Stimulated activated CD4-positive, alpha-beta T cell treated with anti-CD3 and anti-CD28 coated beads, Interleukin-12 subunit alpha, Interleukin-12 subunit beta, amount 100 ng/mL, for 24 hours (primary cell): ENCODE measurements around the gene CDR2.

Experiments used
- DNase-seq, 2 experiments: peaks; one replicate each; pipeline ENCODE4 v3.0.0-alpha.2; 2020; ENCODE audit warnings: low read depth in 2 of 2

Gene CDR2

DNA sequence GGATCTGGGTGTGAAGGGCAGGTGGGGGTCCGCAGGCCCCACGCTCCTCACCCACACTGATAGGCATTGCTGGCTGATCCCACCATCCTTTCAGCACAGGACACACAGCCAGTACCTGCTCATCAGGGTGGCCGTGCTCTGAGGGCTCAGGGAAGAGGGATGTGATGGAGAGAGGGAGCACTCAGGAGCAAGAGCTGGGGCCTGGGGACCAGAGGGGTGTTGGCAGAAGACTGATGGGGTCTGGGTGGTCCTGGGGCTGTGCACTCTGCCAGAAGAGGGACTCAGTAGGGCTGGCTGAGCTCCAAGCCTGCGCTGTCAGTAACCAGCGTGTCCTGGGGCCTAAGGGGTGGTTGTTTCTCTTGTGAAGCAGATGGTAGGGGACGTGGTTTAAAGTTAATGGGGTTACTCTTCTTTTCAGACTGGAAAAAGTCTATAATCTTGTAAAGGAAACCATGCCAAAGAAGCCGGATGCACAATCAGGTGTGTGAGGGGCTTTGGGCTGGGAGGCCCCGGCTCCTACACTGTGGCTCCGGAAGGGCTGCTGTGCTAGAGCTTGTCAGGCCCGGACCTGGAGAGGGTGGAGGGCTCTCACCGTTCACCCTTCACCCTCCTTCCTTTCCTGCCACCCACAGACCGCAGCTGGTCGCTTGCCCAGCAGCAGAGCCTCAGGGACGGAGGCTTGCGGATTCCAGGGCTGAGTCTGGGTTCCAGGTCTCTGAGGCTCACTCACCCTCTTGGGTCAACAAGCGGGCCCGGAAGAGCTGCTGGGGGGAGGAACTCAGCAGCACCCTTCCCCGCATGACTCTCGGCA is 49.4 kb downstream of the CDR2 start:
- DNase-seq = no peak

DNA sequence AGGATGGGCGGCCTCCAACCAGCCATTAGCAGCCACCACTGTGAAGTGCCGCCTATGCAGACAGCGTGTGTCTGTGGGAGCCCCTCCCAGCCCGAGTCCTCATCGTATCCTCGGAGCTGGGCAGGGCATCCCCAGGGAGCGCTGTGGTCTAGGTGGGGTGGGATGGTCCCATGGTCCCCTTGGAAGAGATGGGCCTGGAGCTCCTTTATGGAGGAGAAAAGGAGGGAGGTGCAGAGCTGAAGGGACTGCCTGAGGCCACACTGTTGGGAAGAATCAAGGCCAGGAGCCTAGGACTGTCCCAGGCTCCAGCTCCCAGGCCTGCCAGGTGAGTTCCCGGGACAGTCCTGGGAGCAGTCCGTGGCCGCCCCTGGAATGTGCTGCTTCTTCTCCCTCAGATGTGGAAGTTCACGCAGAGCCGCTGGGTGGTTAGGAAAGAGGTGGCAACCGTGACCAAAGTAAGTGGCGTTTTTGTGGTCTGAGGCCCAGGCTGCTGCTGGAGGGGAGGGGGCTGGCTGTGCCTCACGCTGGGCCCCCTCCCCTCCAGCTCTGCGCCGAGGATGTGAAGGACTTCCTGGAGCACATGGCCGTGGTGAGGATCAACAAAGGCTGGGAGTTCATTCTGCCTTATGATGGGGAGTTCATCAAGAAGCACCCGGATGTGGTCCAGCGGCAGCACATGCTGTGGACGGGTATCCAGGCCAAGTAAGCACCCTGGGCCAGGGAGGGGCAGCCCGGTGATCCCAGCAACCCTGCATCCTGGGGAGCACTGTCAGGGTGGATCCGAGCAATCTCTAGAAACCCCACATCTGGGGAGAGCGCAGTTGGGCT is 50.2 kb downstream of the CDR2 start:
- no peak for DNase-seq

DNA sequence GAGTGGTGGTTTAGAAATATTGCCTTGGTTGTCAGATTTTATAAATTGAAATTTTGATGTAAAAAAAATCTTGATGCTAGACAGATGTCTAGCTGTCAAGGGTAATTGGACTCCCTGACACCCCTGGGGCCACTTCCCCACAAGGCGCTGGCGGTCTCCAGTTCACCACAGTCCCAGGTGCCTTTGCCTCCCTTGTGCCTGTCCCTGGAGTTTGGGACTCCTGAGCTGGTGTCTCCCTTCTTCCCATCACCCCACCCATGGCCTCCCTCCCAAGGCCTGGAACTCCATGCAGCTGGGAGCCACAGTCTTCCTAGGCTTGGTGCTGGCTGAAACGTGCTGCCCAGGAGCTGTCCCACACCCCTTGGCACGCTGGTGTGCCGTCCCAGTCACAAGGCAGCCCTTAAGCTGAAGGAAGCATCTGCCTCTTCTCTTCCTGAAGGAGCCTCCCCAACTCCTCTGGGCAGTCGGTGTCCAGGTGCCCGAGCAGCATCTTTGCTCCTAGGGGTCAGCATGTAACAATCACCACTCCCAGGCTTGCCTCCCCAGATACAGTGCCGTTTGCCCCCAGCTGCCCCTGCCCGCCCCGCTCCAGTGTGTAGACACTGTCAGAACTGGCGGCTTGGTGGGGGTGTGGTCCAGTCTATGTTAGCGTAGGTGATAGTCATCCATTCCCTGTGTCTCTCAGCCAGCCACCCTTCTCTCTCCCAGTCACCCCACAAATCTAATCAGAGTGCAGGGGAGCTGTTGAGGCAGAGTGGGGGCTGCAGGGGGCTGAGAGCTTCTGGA is 51.1 kb downstream of the CDR2 start:
- no peak for DNase-seq

DNA sequence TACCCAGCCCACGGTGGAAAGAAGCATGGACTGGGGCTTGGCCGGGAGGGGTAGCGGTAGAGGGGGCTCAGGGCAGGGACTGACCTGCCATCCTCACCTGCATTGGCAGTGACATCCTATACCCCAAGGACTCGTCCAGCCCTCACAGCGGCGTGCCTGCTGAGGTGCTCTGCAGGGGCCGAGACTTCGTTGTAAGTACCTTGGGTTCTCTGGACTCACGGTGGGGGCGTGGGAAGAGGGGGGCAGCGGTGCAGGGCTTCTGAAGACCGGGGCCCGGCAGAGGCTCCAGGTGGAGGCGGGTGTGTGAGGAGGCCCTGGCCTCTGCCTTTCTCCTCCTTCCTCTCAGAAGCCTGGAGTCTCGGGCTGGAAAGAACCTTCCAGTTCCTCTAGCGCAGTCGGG is 51.7 kb downstream of the CDR2 start:
- no peak for DNase-seq

DNA sequence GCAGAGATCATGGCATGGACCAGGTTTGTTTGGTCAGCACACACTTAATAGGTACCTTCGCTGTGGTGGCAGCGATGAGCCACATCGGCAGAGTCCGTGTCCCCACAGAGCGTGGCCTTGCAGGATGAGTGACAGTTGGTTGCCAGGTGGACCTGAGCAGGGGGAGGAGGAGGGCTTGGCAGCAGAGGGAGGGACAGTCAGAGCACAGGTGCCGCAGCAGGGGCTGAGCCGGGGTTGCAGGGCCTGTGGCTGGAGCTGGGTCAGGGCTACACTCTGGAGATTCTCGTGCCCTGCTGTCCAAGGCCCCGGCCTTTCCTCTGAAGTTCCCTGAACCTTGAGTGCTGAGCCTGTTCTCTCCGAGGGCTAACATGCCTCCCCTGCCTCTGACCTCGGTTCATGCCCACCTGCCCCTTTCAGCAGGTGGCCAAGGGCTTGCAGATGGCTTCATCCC is 52.4 kb downstream of the CDR2 start:
- no peak for DNase-seq

DNA sequence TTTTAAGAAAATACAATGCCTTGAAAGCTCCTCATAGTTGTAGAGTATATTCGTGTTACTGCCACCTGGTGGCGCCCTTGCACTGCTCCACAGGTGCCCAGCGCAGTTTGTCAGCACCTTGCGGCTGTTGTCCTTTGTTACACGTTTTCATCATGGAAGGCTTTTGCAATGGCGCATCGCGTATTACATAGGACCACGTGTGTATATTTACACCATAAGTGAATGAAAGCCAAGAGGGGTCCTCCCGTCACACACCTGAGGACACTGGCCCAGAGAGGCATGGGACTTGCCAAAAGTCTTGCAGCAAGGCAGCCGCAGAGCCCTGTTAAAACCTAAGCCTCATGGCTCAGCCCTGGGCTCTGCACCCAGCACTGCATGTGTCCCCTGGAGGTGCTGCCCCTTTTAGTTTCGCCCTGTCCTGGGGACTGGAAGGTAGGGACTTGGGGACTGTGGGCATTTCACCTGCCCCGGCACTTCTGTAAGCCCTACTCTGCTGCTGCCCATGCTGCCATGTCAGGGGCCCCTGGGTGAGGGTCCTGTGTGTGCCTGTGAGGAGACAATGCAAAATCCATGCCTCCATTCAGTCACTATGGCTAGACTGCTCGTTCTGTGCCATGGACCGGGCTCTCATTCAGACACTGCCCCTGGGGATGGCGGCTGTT is 52.9 kb downstream of the CDR2 start:
- DNase-seq = peak in 1 of 2 experiments; percentile 50

DNA sequence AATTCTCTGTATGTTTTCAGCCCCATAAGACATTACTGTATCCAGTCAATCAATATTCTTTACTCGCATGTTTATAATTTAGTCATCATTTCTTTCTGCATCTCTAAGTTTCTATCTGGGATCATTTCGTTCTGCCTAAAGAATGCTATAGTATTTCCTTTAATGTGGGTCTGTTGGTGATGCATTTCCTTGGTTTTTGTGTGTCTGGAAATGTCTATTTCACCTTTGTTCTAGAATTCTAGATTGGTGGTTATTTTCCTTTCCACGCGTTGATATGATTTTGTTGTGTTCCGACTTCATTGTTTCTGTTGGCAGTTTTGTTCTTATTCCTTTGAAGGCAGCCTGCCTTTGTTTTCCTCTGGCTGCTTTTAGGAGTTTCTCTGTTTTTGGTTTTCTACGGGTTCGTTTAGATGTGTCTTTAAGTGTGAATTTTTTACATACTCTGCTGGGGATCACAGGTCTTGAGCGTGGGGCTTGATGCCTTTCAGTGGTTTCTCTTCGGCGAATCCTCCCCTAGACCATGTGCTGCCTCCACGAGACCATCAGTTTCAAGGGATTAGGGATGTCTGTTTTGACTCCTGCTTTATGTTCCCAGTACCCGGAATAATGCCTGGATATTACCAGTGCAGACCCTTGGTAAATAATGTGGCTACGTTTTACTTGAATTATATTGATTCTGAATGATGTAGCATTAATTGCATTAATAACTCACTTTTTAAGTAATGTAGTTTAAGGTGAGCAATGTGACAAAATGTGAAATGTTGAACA is 53.7 kb downstream of the CDR2 start:
- no peak for DNase-seq

DNA sequence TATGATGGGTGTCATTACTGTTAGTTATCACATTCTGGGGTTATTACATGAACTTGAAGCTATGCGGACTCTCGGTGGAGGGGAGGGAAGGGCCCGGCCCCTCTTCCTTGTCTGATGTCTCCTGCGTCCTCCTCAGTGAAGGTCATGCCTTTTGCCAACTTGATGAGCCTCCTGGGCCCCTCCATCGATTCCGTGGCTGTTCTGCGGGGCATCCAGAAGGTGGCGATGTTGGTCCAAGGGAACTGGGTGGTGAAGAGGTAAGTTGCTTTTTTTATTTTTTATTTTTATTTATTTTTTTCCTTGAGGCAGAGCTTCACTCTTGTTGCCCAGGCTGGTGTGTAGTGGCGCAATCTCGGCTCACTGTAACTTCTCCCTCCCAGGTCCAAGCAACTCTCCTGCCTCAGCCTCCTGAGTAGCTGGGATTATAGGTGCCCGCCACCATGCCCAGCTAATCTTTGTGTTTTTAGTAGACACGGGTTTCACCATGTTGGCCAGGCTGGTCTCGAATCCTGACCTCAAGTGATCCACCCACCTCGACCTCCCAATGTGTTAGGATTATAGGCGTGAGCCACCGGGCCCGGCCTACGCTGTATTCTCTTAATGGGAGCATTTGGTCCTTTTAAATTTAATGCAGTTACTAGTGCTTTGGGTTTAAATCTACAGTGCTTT is 55.6 kb downstream of the CDR2 start:
- peak in 1 of 2 experiments; percentile 33 for DNase-seq

DNA sequence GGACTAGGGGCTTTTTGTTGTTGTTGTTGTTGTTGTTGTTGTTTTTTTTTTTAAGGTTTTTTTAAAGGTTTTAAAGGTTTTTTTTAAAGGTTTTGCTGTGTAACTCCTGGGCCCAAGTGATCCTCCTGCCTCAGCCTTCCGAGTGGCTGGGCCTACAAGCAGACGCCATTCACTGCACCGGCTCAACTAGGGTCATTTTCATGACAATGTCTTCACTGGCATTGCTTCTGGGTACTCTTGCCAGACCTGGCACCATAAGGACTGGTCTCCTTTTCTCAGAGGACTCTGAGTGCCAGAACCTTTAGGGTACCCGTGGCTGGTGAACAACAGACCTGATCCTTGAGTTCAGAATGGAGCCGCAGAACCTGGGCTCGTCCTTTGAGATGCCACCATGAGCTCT is 56.8 kb downstream of the CDR2 start:
- DNase-seq = no peak

DNA sequence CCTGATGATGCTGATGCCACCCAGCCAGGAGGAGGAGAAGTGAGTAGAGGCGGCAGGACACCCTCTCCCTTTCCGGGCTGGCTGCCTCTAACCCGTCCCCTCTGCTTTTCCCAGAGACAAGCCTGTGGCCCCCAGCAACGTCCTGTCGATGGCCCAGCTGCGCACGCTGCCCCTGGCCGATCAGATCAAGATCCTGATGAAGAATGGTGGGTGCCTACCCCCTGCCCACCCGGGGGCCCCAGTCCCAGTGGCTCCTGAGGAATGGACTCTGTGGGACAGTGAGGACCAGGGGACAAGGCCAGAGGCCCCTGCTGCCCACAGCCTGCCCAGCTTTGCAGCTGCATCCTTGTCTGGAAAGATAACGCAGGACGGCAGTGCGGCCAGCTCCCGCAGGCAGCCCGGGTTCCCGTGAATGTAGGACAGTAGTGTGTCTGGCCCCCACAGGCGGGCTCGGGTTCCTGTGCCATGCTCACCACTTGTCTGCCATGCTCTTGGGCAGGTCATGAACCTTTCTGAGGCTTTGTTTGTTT is 57.4 kb downstream of the CDR2 start:
- no peak for DNase-seq

DNA sequence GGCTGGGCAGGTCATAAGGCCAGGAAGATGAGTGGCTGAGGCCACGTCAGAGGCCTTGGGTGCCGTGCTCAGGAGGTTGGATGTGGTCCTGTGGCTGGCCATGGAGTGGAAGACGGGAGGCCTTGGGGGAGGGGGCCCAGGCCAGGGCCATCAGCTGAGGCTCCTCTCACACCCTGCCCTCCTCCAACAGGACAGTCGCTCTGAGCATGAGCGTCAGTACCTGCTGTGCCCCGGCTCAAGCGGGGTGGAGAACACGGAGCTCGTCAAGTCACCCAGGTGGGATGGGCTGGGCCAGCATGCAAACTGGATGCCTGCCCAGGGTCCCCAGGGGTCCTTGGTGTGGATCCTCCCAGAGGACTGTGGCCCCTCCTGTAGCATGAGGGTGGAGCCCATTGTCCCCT is 58.0 kb downstream of the CDR2 start:
- DNase-seq = no peak

DNA sequence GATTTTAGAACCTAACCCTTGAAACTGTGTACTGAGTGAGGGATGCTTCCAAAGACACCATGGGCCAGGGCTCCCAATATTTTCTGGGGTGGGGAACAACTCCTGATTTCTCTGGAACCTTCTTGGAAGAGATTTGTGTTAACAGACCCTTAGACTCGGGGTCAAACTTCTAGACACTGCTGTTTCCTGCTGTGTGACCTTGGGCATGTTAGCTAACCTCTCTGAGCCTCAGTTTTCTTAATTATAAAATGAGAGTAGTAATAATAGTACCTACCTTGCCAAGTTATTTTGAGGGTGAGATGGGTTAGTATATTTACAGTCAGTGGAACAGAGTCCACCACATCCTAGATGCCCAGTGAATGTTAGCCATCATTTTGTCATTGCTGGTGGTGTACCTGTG is 58.4 kb downstream of the CDR2 start:
- DNase-seq = no peak

DNA sequence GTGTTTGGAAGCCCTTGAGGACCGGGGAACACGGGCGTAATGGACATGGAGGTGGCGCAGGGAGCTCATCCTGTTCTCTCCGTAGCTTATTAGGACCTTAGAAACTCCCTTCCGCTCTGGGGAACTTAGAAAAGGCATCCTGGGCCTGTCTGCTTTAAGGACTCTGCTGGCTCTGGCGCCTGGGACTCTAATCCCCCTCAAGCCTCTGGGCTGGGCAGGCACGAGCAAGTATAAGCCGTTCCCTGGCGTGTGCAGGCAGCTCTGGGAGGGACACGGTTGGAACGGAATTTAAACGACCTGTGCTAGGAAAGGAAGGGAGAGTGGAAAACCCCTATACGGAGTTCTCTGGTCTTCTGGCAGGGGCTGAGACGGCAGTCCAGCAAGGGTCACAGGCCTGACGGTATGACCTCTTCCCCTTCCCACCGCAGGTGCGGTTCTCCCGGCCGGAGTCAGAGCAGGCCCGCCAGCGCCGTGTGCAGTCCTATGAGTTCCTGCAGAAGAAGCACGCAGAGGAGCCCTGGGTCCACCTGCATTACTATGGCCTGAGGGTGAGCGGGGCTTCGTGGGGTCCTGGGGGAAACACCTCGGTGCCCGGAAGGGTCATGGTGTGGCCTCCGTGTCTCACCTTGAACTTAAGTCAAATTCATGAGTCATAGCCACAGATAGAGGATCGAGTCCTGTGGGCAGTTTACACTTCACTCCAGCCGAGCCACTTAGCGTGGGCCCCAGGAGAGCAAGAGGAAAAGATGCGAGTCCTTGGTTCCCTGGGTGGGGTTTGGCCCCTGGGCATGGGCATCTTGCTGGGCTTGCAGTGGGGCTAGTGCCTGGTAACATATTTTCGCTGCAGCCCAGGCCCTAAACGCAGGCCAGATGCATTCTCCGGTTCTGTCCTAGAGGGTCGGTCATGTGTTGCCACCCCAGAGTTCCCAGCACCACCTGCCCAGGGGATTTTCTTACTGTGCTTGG is 59.5 kb downstream of the CDR2 start:
- DNase-seq = no peak

DNA sequence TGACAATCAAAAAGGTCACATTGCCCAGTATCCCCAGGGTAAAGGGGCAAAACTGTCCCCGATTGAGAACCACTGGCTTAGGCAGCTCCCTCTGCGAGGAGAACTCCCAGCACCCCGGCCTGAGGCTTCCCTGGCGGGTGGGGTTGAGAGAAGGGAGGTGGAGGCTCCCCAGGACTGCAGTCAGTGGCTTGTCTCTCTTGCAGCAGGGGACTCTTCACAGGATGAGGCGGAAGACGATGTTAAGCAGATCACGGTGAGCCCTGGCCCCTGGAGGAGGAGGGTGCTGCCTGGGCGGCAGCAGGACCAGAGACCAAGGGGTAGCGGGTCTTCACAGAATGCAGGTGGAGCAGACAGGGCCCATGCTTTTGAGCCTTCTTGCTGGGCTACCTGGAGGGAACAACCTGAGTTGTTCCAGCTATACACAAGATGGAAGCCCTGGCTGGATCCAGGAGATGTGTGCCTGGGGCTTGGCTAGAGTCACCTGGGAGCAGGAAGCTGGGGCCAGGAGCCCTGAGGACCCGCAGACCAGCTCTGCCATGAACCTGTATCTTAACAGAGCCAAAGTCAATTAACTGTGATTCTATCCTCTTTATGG is 60.4 kb downstream of the CDR2 start:
- DNase-seq = no peak

DNA sequence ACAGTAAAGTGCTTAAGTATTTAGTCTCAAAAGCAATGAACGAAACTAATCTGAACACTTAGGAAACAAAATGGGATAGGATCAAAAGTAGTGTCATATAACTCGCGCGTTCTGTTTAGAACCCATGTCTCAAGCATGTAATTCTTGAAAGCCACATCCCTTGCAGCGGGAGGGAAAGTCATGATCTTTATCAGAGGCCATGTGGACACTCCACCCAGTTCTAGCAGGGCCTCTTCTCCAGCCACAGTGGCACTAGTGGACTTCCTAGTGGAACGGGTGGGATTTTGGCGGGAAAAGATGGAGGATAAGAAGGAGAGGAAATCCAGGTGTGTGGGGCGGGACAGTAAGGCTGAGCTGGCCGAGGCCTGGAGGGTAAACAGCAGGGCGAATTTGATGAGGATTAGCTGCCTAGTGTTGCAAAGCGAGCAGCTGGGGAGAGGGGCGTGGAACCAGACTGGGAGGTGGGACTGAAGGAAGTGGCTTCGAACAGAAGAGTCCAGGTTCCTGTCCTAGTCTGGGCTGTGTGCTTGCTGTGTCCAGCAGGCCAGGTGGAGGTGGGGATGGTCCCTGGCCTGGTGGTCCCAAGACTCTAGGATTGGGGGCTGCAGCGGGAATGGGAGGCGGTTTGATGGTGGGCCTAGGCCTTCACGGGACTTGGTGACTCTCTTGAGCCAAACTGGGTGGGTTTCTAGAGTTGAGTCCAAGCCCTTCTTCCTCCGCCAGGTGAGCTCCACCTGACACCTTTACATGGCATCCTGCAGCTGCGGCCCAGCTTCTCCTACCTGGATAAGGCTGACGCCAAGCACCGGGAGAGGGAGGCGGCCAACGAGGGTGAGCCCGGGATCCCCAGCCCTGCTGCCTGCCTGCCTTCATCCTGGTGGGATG is 61.3 kb downstream of the CDR2 start:
- DNase-seq = no peak

DNA sequence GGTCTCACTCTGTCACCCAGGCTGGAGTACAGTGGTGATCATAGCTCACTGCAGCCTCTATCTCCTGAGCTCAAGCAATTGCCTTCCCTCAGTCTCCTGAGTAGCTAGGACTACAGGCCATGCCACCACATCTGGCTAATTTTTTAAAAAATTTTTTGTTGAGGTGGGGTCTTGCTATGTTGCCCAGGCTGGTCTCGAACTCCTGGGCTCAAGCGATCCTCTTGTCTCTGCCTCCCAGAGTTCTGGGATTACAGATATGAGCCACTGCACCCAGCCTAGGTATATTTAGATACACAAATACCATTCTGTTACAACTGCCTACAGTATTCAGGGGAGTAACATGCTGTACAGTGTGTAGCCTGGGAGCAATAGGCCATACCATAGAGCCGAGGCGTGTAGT is 62.9 kb downstream of the CDR2 start:
- DNase-seq = no peak

DNA sequence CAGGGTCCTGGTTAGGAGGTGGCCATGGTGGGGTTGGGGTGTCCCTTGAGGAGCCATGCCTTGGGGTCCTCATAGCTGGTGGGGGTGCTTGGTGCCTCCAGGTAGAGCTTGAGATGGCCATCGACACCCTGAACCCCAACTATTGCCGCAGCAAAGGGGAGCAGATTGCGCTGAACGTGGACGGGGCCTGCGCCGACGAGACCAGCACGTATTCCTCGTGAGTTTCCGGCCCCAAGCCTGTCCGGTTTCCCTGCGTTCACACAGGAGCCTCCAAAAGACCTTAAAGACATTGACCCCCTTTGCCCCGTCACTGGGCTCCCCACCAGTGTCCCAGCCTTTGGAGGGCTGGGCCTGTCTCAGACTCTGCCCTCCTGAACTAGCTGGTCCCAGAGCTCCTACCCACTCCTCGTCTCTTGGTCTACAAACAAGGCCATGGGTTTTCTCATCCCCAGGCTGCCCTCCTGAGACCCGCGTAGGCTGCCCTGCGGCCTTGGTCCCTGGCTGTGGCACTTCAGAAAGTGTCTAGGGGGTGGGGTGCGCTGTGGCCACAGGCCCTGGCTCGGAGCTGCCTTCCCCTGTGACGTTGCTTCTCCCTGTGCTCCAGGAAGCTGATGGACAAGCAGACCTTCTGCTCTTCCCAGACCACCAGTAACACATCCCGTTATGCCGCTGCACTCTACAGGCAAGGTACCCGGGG is 65.4 kb downstream of the CDR2 start:
- no peak for DNase-seq
